CD14-positive monocyte (primary cell): ENCODE data around the gene FNDC3A. TPM values are rescaled to one million over a fixed set of nuclear protein-coding genes. Genes with fewer than 3 reads are reported as not detected.

Experiments
- DNase-seq, 3 donors: peaks; one replicate each; pipeline ENCODE4 v3.0.0-alpha.2; 2011 to 2022
- H2AFZ ChIP-seq: 2 replicates; pipeline ENCODE4 v1.6.0; 2012; ENCODE audit warnings: mild to moderate bottlenecking, low read depth, low read length, inconsistent platforms; ENCODE audit not compliant: insufficient read depth, poor library complexity, severe bottlenecking
- H3K27ac ChIP-seq, 2 donors: 1 replicate in 1 of 2; 2 replicates in 1 of 2; pipeline ENCODE4 v1.5.1; 2012 to 2013; ENCODE audit warnings: low read length in 2 of 2, control low read depth in 1 of 2, inconsistent platforms in 1 of 2, low read depth in 1 of 2, mild to moderate bottlenecking in 1 of 2
- H3K27me3 ChIP-seq, 2 donors: one replicate each; pipeline versions ENCODE4 v1.6.0 to v1.6.1; 2011 to 2013; ENCODE audit warnings: low read length in 2 of 2; ENCODE audit not compliant: control insufficient read depth in 2 of 2, insufficient read depth in 2 of 2
- H3K36me3 ChIP-seq, 2 donors: replicated peaks in 1 of 2; 1 replicate in 1 of 2; 2 replicates in 1 of 2; pipeline versions ENCODE4 v1.5.1 to v1.6.1; 2012 to 2013; ENCODE audit warnings: low read length in 2 of 2, control low read depth in 1 of 2, inconsistent platforms in 1 of 2, mild to moderate bottlenecking in 1 of 2; ENCODE audit not compliant: insufficient read depth in 2 of 2, control insufficient read depth in 1 of 2
- H3K4me1 ChIP-seq, 2 donors: 1 replicate in 1 of 2; 2 replicates in 1 of 2; pipeline versions ENCODE4 v1.5.1 to v1.6.1; 2012 to 2013; ENCODE audit warnings: low read length in 2 of 2, control low read depth in 1 of 2, inconsistent platforms in 1 of 2, mild to moderate bottlenecking in 1 of 2, moderate library complexity in 1 of 2; ENCODE audit not compliant: insufficient read depth in 2 of 2, control insufficient read depth in 1 of 2
- H3K4me2 ChIP-seq: replicated peaks from 2 replicates; pipeline ENCODE3; 2012; ENCODE audit warnings: low read length, moderate library complexity, mild to moderate bottlenecking; ENCODE audit not compliant: poor library complexity, severe bottlenecking; ENCODE audit errors: extremely low read depth
- H3K4me3 ChIP-seq, 3 experiments: fragments of 200-600 bp in 1 of 3; sonication (generic) in 1 of 3; replicated peaks in 1 of 3; 1 replicate in 2 of 3; 2 replicates in 1 of 3; pipeline ENCODE4 v1.5.1; 2011 to 2013; ENCODE audit warnings: low read length in 3 of 3, mild to moderate bottlenecking in 3 of 3, control low read depth in 2 of 3, low read depth in 2 of 3, inconsistent platforms in 1 of 3, moderate library complexity in 1 of 3
- H3K79me2 ChIP-seq: 2 replicates; pipeline ENCODE4 v1.6.0; 2012; ENCODE audit warnings: mild to moderate bottlenecking, control low read depth, inconsistent platforms, low read length, moderate library complexity; ENCODE audit not compliant: insufficient read depth
- H3K9ac ChIP-seq: 2 replicates; pipeline ENCODE4 v1.6.0; 2017; ENCODE audit warnings: low read length, mild to moderate bottlenecking; ENCODE audit not compliant: insufficient read depth, poor library complexity, severe bottlenecking
- H3K9me3 ChIP-seq, 2 donors: replicated peaks in 1 of 2; 1 replicate in 1 of 2; 2 replicates in 1 of 2; pipeline versions ENCODE4 v1.5.1 to v1.6.1; 2012 to 2013; ENCODE audit warnings: low read length in 2 of 2, control low read depth in 1 of 2; ENCODE audit not compliant: control insufficient read depth in 1 of 2, insufficient read depth in 1 of 2
- H4K20me1 ChIP-seq: 2 replicates; pipeline ENCODE4 v1.6.0; 2012; ENCODE audit warnings: mild to moderate bottlenecking, low read length, control low read depth, moderate library complexity; ENCODE audit not compliant: insufficient read depth
- H3K27ac Mint-ChIP-seq, 7 donors: one replicate each; pipeline ENCODE4 v1.8.0; 2020; ENCODE audit warnings: mild to moderate bottlenecking in 7 of 7, mixed read lengths in 7 of 7, moderate library complexity in 6 of 7, inconsistent platforms in 2 of 7
- H3K27me3 Mint-ChIP-seq, 3 donors: one replicate each; pipeline ENCODE4 v1.8.0; 2021 to 2022; ENCODE audit warnings: low read depth in 3 of 3, mild to moderate bottlenecking in 3 of 3, mixed read lengths in 3 of 3, moderate library complexity in 3 of 3, inconsistent platforms in 1 of 3
- H3K36me3 Mint-ChIP-seq, 2 donors: one replicate each; pipeline ENCODE4 v1.8.0; 2020; ENCODE audit warnings: mixed read lengths in 2 of 2, inconsistent platforms in 1 of 2, mild to moderate bottlenecking in 1 of 2
- H3K4me1 Mint-ChIP-seq: one replicate; pipeline ENCODE4 v1.8.0; 2020; ENCODE audit warnings: mild to moderate bottlenecking, mixed read lengths
- H3K4me3 Mint-ChIP-seq, 2 donors: one replicate each; pipeline ENCODE4 v1.8.0; 2020; ENCODE audit warnings: mild to moderate bottlenecking in 2 of 2, mixed read lengths in 2 of 2, moderate library complexity in 1 of 2
- H3K9me3 Mint-ChIP-seq, 7 donors: one replicate each; pipeline ENCODE4 v1.8.0; 2020 to 2022; ENCODE audit warnings: mixed read lengths in 7 of 7, mild to moderate bottlenecking in 6 of 7, moderate library complexity in 6 of 7, inconsistent platforms in 2 of 7
- WGBS: methylation state at CpG from one replicate; pipeline ENCODE4 v1.1.5; 2013; ENCODE audit warnings: missing lambda C conversion rate; ENCODE audit not compliant: insufficient coverage; 5-methylcytosine and 5-hydroxymethylcytosine counted together
- intact Hi-C, 2 donors: fragments of 100-400 bp; cut with micrococcal nuclease; formaldehyde crosslinking; loops; one replicate each; pipeline versions ENCODE4 v1.15.0 to v1.15.1; 2023
- polyA plus RNA-seq, 3 donors: library from polyadenylated mRNA; depleted of rRNA in 1 of 3; unstranded in 2 of 3; stranded (reverse) in 1 of 3; fragments of 300-500 nt in 2 of 3; fragments of >200 nt in 1 of 3; fragmentation: Illumina TruSeq in 2 of 3; gene quantifications; 1 replicate in 2 of 3; 2 replicates in 1 of 3; pipeline ENCODE4 v1.2.3, GENCODE V29; 2012 to 2021
- TF ChIP-seq, protein P1 (sequence below): fragments of 200-600 bp; IDR thresholded peaks from one replicate; pipeline ENCODE4 v1.8.0; 2022; ENCODE audit warnings: antibody characterized with exemption, mild to moderate bottlenecking

Gene FNDC3A
- polyA plus RNA-seq, 3 donors, result 8.3 to 27.0 (median 12.0) TPM

DNA sequence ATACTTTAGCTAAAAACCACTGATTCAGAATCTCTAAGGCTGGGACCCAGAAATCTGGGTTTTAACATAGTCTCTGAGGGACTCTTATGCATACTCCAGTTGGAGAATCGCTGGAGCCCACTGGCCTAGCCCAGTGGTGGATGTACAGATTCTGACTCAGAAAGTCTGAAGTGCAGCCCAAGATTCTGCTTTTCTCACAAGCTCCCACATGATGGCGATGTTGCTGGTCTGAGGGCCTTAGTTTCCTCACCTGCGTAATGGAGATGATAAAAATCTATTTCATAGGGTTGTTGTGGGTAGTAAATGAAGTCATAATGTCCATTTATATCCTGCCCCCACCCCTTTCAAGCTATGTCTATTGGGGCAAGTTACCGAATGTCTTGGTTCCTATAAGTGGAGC lies 264.3 kb downstream of the FNDC3A start:
- no peak overlapping the region for H3K4me2 ChIP-seq
- H3K27me3 ChIP-seq, result no peaks in the 10 kb centered on the region
- Mint-ChIP-seq H3K27ac (no peak overlapping the region), H3K9me3 (peaks cover 2 to 15% (median 9%) of the 10 kb centered on the region in 7 donors), H3K36me3 (no peaks in the 10 kb centered on the region), H3K27me3 (peaks cover 2 to 5% (median 2%) of the 10 kb centered on the region in 3 donors), H3K4me1 (peaks cover 2% of the 10 kb centered on the region), H3K4me3 (no peak overlapping the region)
- TF ChIP-seq, protein P1, sequence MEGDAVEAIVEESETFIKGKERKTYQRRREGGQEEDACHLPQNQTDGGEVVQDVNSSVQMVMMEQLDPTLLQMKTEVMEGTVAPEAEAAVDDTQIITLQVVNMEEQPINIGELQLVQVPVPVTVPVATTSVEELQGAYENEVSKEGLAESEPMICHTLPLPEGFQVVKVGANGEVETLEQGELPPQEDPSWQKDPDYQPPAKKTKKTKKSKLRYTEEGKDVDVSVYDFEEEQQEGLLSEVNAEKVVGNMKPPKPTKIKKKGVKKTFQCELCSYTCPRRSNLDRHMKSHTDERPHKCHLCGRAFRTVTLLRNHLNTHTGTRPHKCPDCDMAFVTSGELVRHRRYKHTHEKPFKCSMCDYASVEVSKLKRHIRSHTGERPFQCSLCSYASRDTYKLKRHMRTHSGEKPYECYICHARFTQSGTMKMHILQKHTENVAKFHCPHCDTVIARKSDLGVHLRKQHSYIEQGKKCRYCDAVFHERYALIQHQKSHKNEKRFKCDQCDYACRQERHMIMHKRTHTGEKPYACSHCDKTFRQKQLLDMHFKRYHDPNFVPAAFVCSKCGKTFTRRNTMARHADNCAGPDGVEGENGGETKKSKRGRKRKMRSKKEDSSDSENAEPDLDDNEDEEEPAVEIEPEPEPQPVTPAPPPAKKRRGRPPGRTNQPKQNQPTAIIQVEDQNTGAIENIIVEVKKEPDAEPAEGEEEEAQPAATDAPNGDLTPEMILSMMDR, result peak; percentile 69
- no peak overlapping the region for H3K4me3 ChIP-seq
- H3K36me3 ChIP-seq, result no peaks in the 10 kb centered on the region
- peaks cover 0 to 8% of the 10 kb centered on the region in 2 donors for H3K9me3 ChIP-seq
- H2AFZ ChIP-seq, result no peak overlapping the region
- no peaks in the 10 kb centered on the region for H4K20me1 ChIP-seq
- DNase-seq, result peak; percentile 23 to 48 (median 39)
- H3K4me1 ChIP-seq, result no peaks in the 10 kb centered on the region
- WGBS, result no CpG with 5 or more reads among the region's 4 CpGs
- H3K79me2 ChIP-seq, result no peaks in the 10 kb centered on the region
- no peak overlapping the region for H3K27ac ChIP-seq
- no peak overlapping the region for H3K9ac ChIP-seq
- intact Hi-C loops, result loop anchor here in 1 of 2 donors (5.0 to 10.0 kb wide), 2 partner anchors 42 to 205 kb away; partner anchors contain the start of genes CAB39L and SETDB2

GRCh38 chr13:49241296-49241695 lies 265.6 kb downstream of the FNDC3A start:
- Mint-ChIP-seq H3K4me1 (no peaks in the 10 kb centered on the region), H3K36me3 (no peaks in the 10 kb centered on the region)
- TF ChIP-seq, protein P1, result no peak

More at GRCh38 chr13:49241296-49241695, 265.6 kb downstream of the FNDC3A start:
- H3K4me1 ChIP-seq, result no peaks in the 10 kb centered on the region
- H3K27me3 ChIP-seq, result no peaks in the 10 kb centered on the region
- no peak overlapping the region for H3K4me3 ChIP-seq
- no peaks in the 10 kb centered on the region for H3K79me2 ChIP-seq
- WGBS, result 93% methylated on average over 2 of the region's 7 CpGs
- H3K27ac Mint-ChIP-seq, result no peak overlapping the region
- H3K27me3 Mint-ChIP-seq, result peaks cover 2 to 5% (median 2%) of the 10 kb centered on the region in 3 donors
- H3K4me3 Mint-ChIP-seq, result no peak overlapping the region
- peaks cover 2 to 15% (median 9%) of the 10 kb centered on the region in 7 donors for H3K9me3 Mint-ChIP-seq
- no peak overlapping the region for H3K27ac ChIP-seq
- H2AFZ ChIP-seq, result no peak overlapping the region
- H4K20me1 ChIP-seq, result no peaks in the 10 kb centered on the region
- peaks cover 0 to 8% of the 10 kb centered on the region in 2 donors for H3K9me3 ChIP-seq
- DNase-seq, result no peak
- H3K36me3 ChIP-seq, result no peaks in the 10 kb centered on the region
- no peak overlapping the region for H3K9ac ChIP-seq
- H3K4me2 ChIP-seq, result no peak overlapping the region
- intact Hi-C loops, result loop anchor here in 1 of 2 donors (5.0 to 10.0 kb wide), 2 partner anchors 41 to 204 kb away; partner anchors contain the start of genes CAB39L and SETDB2
